Urinary bladder (tissue), 4 donors: ENCODE results near the gene IRAK4. TPM values are rescaled to one million over a fixed set of nuclear protein-coding genes. Genes with fewer than 3 reads are reported as not detected.

ENCODE experiments used
- DNase-seq: peaks from one replicate; pipeline ENCODE4 v3.0.0-alpha.2; 2015; ENCODE audit errors: extremely low spot score
- H3K27ac ChIP-seq: one replicate; pipeline ENCODE4 v1.5.1; 2013; ENCODE audit warnings: low read depth, mild to moderate bottlenecking, moderate library complexity
- H3K36me3 ChIP-seq: one replicate; pipeline ENCODE4 v1.6.1; 2013; ENCODE audit warnings: mild to moderate bottlenecking, moderate library complexity; ENCODE audit not compliant: insufficient read depth
- H3K4me1 ChIP-seq: one replicate; pipeline ENCODE4 v1.6.1; 2013; ENCODE audit warnings: mild to moderate bottlenecking, moderate library complexity; ENCODE audit not compliant: insufficient read depth
- H3K4me3 ChIP-seq: one replicate; pipeline ENCODE4 v1.5.1; 2013; ENCODE audit warnings: low read depth, low read length
- WGBS: extraction: QIAGEN DNeasy Blood & Tissue Kit; methylation state at CpG from one replicate; pipeline ENCODE4 v1.1.7; 2013; 5-methylcytosine and 5-hydroxymethylcytosine counted together
- polyA plus RNA-seq: library from polyadenylated mRNA; stranded (reverse); fragments of 200-250 nt; gene quantifications from one replicate; pipeline ENCODE4 v1.2.3, GENCODE V29; 2013
- total RNA-seq: library from RNA; depleted of rRNA; stranded (reverse); fragments of >200 nt; gene quantifications from one replicate; pipeline ENCODE4 v1.2.3, GENCODE V29; 2014
- donor health status: healthy with polysubstance abuse.
- donor health status: healthy.

IRAK4 gene
- total and polyA plus RNA-seq, 2 donors: 14.0 to 33.1 TPM

GRCh38 chr12:43835264-43835655, 76.5 kb downstream of the IRAK4 start:
- Histone ChIP-seq H3K4me3 (peak overlapping the region; percentile 88), H3K4me1 (no peaks in the 10 kb centered on the region), H3K36me3 (no peaks in the 10 kb centered on the region), H3K27ac (peak overlapping the region; percentile 99)
- WGBS: 35% methylated on average over 6 of the region's 6 CpGs
- DNase-seq: no peak

DNA sequence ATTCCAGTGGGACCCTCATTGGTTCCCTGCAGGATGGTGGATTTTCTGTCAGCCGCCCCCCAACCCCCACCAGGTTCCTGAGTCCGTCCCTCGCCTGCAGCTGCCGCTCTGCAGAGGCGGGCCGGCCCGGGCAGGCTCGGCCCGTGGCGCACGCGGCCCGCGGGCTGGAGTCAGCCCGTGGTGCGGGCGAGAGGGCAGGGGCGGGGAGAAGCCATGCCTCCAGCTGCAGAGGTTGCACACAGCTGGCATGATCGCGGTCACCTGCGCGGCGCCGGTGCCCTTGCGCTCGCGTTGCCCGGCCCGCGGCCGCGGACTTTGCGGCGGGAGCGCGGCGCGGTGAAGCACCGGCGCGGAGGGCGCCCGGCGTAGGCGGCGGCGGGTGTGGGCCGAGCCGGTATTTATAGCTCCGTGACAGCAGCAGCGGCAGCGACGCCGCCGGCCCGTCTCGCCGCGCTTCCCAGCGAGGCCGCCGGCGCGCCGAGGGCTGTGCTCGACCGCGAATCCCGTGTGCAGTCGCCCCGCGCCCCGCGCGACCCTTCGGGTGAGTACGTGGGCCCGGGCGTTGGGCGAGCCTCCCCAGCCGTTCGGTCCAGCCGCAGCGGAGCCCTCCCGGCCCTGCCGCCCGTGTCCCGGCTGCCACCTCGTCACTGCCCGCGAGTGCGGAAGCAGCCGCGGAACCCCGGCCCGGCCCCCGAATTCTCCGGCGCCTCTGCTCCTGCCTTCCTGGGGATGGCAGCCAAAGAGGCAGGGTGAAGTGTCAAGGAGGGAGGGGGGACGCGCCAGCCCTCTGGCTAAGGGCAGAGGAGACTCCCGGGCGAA, 77.1 kb downstream of the IRAK4 start, which contains the start of gene TMEM117:
Gene TMEM117 (plus strand): TSS at position 426 of the 819 bp plus-strand sequence.
- Histone ChIP-seq H3K27ac (peak within 1 kb of the TSS; percentile 99), H3K36me3 (no peaks in the 10 kb centered on the region), H3K4me1 (no peaks in the 10 kb centered on the region), H3K4me3 (peak within 1 kb of the TSS; percentile 88)
- DNase-seq: peak; percentile 15
- WGBS: under 1% methylated on average over 103 of the region's 103 CpGs

DNA sequence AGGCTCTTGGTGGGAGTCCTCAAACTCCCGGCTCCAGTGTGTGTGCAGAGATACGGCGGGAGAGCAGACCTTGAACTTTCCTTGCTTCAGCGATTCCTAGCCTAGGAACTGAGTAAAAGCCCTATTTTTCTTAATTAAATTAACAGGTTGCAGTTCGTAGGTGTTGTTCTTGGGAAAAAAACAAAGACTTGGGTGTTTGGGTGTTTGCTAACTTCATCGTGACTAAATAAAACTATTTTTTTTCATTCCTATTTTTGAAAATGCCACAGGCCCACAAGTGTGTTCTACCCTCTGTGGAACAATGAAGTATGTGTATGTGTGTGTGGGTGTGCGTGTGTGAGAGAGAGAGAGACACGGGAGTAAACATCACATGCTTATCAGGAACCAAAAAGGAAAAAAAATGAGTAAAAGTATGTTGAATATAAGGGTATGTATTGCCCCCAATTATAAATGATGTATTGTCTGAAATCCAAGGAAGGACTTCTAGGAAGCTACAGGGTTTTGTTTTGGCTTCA, 77.8 kb downstream of the IRAK4 start:
- Histone ChIP-seq H3K4me1 (no peaks in the 10 kb centered on the region), H3K4me3 (peak overlapping the region; percentile 88), H3K36me3 (no peaks in the 10 kb centered on the region), H3K27ac (peak overlapping the region; percentile 99)
- peak; percentile 29 for DNase-seq
- 1% methylated on average over 8 of the region's 8 CpGs for WGBS

Other genes starting within 250 kb of the IRAK4 start
- 1.0 TPM for gene ADAMTS20, start 206.7 kb upstream of the IRAK4 start, total RNA-seq
- not detected for gene ADAMTS20, start 206.7 kb upstream of the IRAK4 start, polyA plus RNA-seq
- 41.2 TPM for gene PUS7L, start 161 bp upstream of the IRAK4 start, total RNA-seq
- 2.6 TPM for gene PUS7L, start 161 bp upstream of the IRAK4 start, polyA plus RNA-seq
- gene TWF1, start 47.4 kb downstream of the IRAK4 start, total RNA-seq: 137 TPM
- 58.6 TPM for gene TWF1, start 47.4 kb downstream of the IRAK4 start, polyA plus RNA-seq
- gene TMEM117, start 77.1 kb downstream of the IRAK4 start, total RNA-seq: 31.1 TPM
- gene TMEM117, start 77.1 kb downstream of the IRAK4 start, polyA plus RNA-seq: 9.2 TPM